NCI-H748 (cell line): ENCODE measurements around the gene CDC42EP5.
"Not testable (repeated sequence)": the region's sequence is repeated elsewhere in the genome, so short reads cannot be mapped to it uniquely, and the experiment has no call there.

Experiments used
- DNase-seq: peaks from one replicate; lab custom pipeline; 2025; ENCODE audit not compliant: unreplicated experiment; lab: John Stamatoyannopoulos, UW

Gene CDC42EP5

GRCh38 chr19:54448774-54449700 is 24.1 kb downstream of the CDC42EP5 start, which contains the start of gene LENG8:
LENG8 (plus strand) TSS chr19:54449199; CDS start chr19:54451345, 2,146 bp downstream.
- peak; percentile 98 for DNase-seq

- peak; percentile 47 for DNase-seq
Measured at GRCh38 chr19:54448040-54448773, 24.9 kb downstream of the CDC42EP5 start.

GRCh38 chr19:54446349-54446748 is 26.7 kb downstream of the CDC42EP5 start:
- not testable (repeated sequence) for DNase-seq

- DNase-seq, result no peak
Measured at GRCh38 chr19:54444737-54445136, 28.4 kb downstream of the CDC42EP5 start.

- no peak for DNase-seq
Measured at GRCh38 chr19:54440641-54441040, 32.5 kb downstream of the CDC42EP5 start.

GRCh38 chr19:54439174-54439851 is 33.8 kb downstream of the CDC42EP5 start:
- peak; percentile 19 for DNase-seq

- no peak for DNase-seq
Measured at GRCh38 chr19:54436628-54437252, 36.4 kb downstream of the CDC42EP5 start.

GRCh38 chr19:54436031-54436523 is 37.0 kb downstream of the CDC42EP5 start:
- DNase-seq, result no peak

GRCh38 chr19:54435551-54436016 is 37.5 kb downstream of the CDC42EP5 start:
- DNase-seq, result no peak

- no peak for DNase-seq
Measured at GRCh38 chr19:54434873-54435214, 38.3 kb downstream of the CDC42EP5 start.

- no peak for DNase-seq
Measured at GRCh38 chr19:54434112-54434872, 38.8 kb downstream of the CDC42EP5 start.

- no peak for DNase-seq
Measured at GRCh38 chr19:54433697-54434096, 39.4 kb downstream of the CDC42EP5 start.

- DNase-seq, result no peak
Measured at GRCh38 chr19:54432144-54432738, 40.9 kb downstream of the CDC42EP5 start.

GRCh38 chr19:54431255-54431838 is 41.7 kb downstream of the CDC42EP5 start:
- no peak for DNase-seq

GRCh38 chr19:54430306-54431254 is 42.5 kb downstream of the CDC42EP5 start:
- peak; percentile 30 for DNase-seq

- DNase-seq, result no peak
Measured at GRCh38 chr19:54429545-54430227, 43.4 kb downstream of the CDC42EP5 start.

- DNase-seq, result no peak
Measured at GRCh38 chr19:54429176-54429495, 44.0 kb downstream of the CDC42EP5 start.
